NCI-H460 (cell line): ENCODE results near the gene NT5DC2. TPM values are rescaled to one million over a fixed set of nuclear protein-coding genes. Genes with fewer than 3 reads are reported as not detected.

Source experiments
- DNase-seq: peaks from one replicate; pipeline ENCODE4 v3.0.0-alpha.2; 2016; ENCODE audit warnings: low read depth; ENCODE audit errors: extremely low read depth
- total RNA-seq: library from RNA; depleted of rRNA; stranded (reverse); fragments of >200 nt; shearing (Covaris generic); gene quantifications from 2 replicates; pipeline ENCODE4 v1.2.3, GENCODE V29; 2014

The NT5DC2 gene
- total RNA-seq, 1 experiment from 2014 or later = 25.0 TPM

- DNase-seq = no peak
Observed at GRCh38 chr3:52525680-52526561, 7.7 kb downstream of the NT5DC2 start.

GRCh38 chr3:52524752-52525679 is 8.6 kb downstream of the NT5DC2 start:
- DNase-seq = no peak

GRCh38 chr3:52524258-52524751 is 9.4 kb downstream of the NT5DC2 start:
- no peak for DNase-seq

- DNase-seq = no peak
Observed at GRCh38 chr3:52523386-52524257, 10.0 kb downstream of the NT5DC2 start.

- DNase-seq = no peak
Observed at GRCh38 chr3:52522651-52523251, 10.9 kb downstream of the NT5DC2 start.

GRCh38 chr3:52521881-52522650 is 11.6 kb downstream of the NT5DC2 start:
- DNase-seq = no peak

- no peak for DNase-seq
Observed at GRCh38 chr3:52521488-52521824, 12.2 kb downstream of the NT5DC2 start.

GRCh38 chr3:52520716-52521487 is 12.8 kb downstream of the NT5DC2 start:
- no peak for DNase-seq

- DNase-seq = no peak
Observed at GRCh38 chr3:52520141-52520667, 13.5 kb downstream of the NT5DC2 start.

- no peak for DNase-seq
Observed at GRCh38 chr3:52519445-52520140, 14.1 kb downstream of the NT5DC2 start.

GRCh38 chr3:52518723-52519444 is 14.8 kb downstream of the NT5DC2 start:
- no peak for DNase-seq

GRCh38 chr3:52517796-52518722 is 15.6 kb downstream of the NT5DC2 start:
- no peak for DNase-seq

GRCh38 chr3:52516509-52517195 is 17.0 kb downstream of the NT5DC2 start:
- DNase-seq = no peak

GRCh38 chr3:52515192-52515591 is 18.5 kb downstream of the NT5DC2 start:
- DNase-seq = no peak

- DNase-seq = no peak
Observed at GRCh38 chr3:52514576-52514975, 19.1 kb downstream of the NT5DC2 start.
